ENCODE results near the gene MAZ.

GRCh38 chr16:29815793-29816693, 9.7 kb downstream of the MAZ start, which contains the start of gene PAGR1:
- TF ChIP-seq, protein P1, sequence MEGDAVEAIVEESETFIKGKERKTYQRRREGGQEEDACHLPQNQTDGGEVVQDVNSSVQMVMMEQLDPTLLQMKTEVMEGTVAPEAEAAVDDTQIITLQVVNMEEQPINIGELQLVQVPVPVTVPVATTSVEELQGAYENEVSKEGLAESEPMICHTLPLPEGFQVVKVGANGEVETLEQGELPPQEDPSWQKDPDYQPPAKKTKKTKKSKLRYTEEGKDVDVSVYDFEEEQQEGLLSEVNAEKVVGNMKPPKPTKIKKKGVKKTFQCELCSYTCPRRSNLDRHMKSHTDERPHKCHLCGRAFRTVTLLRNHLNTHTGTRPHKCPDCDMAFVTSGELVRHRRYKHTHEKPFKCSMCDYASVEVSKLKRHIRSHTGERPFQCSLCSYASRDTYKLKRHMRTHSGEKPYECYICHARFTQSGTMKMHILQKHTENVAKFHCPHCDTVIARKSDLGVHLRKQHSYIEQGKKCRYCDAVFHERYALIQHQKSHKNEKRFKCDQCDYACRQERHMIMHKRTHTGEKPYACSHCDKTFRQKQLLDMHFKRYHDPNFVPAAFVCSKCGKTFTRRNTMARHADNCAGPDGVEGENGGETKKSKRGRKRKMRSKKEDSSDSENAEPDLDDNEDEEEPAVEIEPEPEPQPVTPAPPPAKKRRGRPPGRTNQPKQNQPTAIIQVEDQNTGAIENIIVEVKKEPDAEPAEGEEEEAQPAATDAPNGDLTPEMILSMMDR (IDR thresholded peaks at IDR 0.05; ENCODE audit: control extremely low read depth in 1 of 3, insufficient read depth in 1 of 3, low read depth in 1 of 3, low read length in 3 of 3) = peak in 2 of 3 experiments; percentile 71 to 78; a peak in 3 of 4 replicates
- peak; percentile 87 for TF ChIP-seq TAF1 (IDR thresholded peaks at IDR 0.05; ENCODE audit: low read depth, low read length)
- TF ChIP-seq MAX (IDR thresholded peaks at IDR 0.05) = peak; percentile 95

All from H1 (cell line).